Adrenal gland (tissue), 5 donors: ENCODE results near the gene GALNT11.

Experiments
- POLR2A ChIP-seq, 2 donors: fragments of 450-650 bp; IDR thresholded peaks; one replicate each; pipeline ENCODE4 v1.6.1; 2017; ENCODE audit warnings: antibody characterized with exemption in 2 of 2, mild to moderate bottlenecking in 2 of 2, moderate library complexity in 1 of 2
- TF ChIP-seq, protein P1 (sequence below), 6 experiments: fragments of 450-650 bp in 4 of 6; fragments of 200-600 bp in 2 of 6; sonication (generic) in 1 of 6; IDR thresholded peaks; 1 replicate in 5 of 6; 2 replicates in 1 of 6; pipeline versions ENCODE4 v1.5.1 to v1.8.0; 2016 to 2021; ENCODE audit warnings: antibody characterized with exemption in 6 of 6, mild to moderate bottlenecking in 2 of 6, moderate library complexity in 1 of 6
- donor health status: DM: no; HTN: no; CAD: no.

GRCh38 chr7:151978616-151979015 is 46.9 kb upstream of the GALNT11 start:
- TF ChIP-seq, protein P1, sequence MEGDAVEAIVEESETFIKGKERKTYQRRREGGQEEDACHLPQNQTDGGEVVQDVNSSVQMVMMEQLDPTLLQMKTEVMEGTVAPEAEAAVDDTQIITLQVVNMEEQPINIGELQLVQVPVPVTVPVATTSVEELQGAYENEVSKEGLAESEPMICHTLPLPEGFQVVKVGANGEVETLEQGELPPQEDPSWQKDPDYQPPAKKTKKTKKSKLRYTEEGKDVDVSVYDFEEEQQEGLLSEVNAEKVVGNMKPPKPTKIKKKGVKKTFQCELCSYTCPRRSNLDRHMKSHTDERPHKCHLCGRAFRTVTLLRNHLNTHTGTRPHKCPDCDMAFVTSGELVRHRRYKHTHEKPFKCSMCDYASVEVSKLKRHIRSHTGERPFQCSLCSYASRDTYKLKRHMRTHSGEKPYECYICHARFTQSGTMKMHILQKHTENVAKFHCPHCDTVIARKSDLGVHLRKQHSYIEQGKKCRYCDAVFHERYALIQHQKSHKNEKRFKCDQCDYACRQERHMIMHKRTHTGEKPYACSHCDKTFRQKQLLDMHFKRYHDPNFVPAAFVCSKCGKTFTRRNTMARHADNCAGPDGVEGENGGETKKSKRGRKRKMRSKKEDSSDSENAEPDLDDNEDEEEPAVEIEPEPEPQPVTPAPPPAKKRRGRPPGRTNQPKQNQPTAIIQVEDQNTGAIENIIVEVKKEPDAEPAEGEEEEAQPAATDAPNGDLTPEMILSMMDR (IDR thresholded peaks at IDR 0.05), result no peak
- no peak for TF ChIP-seq POLR2A (IDR thresholded peaks at IDR 0.05)
